HG02763 (cell line): ENCODE data around the gene EIF5.

Experiments used
- ATAC-seq: cut with Tn5 transposase; IDR thresholded peaks from one replicate; pipeline ENCODE4 v1.9.1; 2021; ENCODE audit warnings: mild to moderate bottlenecking, moderate library complexity; ENCODE audit not compliant: unreplicated experiment

The EIF5 gene

GRCh38 chr14:103360548-103360947, 26.5 kb downstream of the EIF5 start:
- no peak for ATAC-seq

- no peak for ATAC-seq
These were observed 27.8 kb downstream of the EIF5 start for GRCh38 chr14:103361867-103362266.

- no peak for ATAC-seq
These were observed 28.7 kb downstream of the EIF5 start for GRCh38 chr14:103362780-103363179.

GRCh38 chr14:103366741-103367140, 32.7 kb downstream of the EIF5 start:
- no peak for ATAC-seq

GRCh38 chr14:103367995-103368394, 34.0 kb downstream of the EIF5 start:
- ATAC-seq = no peak

GRCh38 chr14:103370087-103370486, 36.0 kb downstream of the EIF5 start:
- ATAC-seq = no peak

- ATAC-seq = no peak
These were observed 38.0 kb downstream of the EIF5 start for GRCh38 chr14:103372017-103372416.

- no peak for ATAC-seq
These were observed 38.7 kb downstream of the EIF5 start for GRCh38 chr14:103372552-103373304.

GRCh38 chr14:103374121-103374520, 40.1 kb downstream of the EIF5 start:
- ATAC-seq = no peak

GRCh38 chr14:103377522-103378037, 43.5 kb downstream of the EIF5 start:
- ATAC-seq = no peak

GRCh38 chr14:103378038-103378854, 44.2 kb downstream of the EIF5 start:
- ATAC-seq = no peak

GRCh38 chr14:103380719-103381377, 46.8 kb downstream of the EIF5 start:
- no peak for ATAC-seq

- ATAC-seq = no peak
These were observed 48.3 kb downstream of the EIF5 start for GRCh38 chr14:103382376-103382775.

- no peak for ATAC-seq
These were observed 50.6 kb downstream of the EIF5 start for GRCh38 chr14:103384450-103385151.

- peak; percentile 94 for ATAC-seq
These were observed 51.3 kb downstream of the EIF5 start, which contains the start of gene MARK3 for GRCh38 chr14:103385152-103385928. Gene MARK3, plus strand, starts transcription at chr14:103385415. Its CDS starts 615 bp downstream, at chr14:103386030.

- ATAC-seq = peak; percentile 3
These were observed 52.1 kb downstream of the EIF5 start for GRCh38 chr14:103385929-103386712.

- no peak for ATAC-seq
These were observed 52.8 kb downstream of the EIF5 start for GRCh38 chr14:103386713-103387329.

- no peak for ATAC-seq
These were observed 54.6 kb downstream of the EIF5 start for GRCh38 chr14:103388664-103389063.

GRCh38 chr14:103390605-103391004, 56.6 kb downstream of the EIF5 start:
- no peak for ATAC-seq
